NCI-H748 (cell line): Measurements from ENCODE around the gene ELAVL4.

Source experiments
- DNase-seq: peaks from one replicate; lab custom pipeline; 2025; ENCODE audit not compliant: unreplicated experiment; lab: John Stamatoyannopoulos, UW

Gene ELAVL4

GRCh38 chr1:50237056-50237455 is 128.3 kb downstream of the ELAVL4 start:
- no peak for DNase-seq

- DNase-seq, result no peak
Observed at GRCh38 chr1:50243939-50244338, 135.2 kb downstream of the ELAVL4 start.

DNA sequence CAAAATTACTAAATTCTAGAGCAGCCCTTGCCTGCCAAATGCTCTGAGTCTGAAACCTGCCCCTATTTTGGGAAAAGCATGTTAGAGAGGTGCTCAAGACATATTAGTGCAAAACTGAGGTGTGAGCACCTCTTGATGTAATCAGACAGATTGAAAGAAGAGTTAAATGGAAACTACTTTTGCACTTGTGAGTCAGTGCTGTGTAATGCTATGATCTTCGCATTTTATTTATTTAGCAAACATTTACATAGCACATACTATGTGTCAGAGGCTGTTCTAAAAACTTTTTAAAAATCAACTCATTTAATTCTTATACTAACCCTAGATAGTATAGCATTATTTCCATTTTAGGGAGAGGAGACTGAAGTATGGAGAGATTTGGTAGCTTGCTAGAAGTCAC is 138.1 kb downstream of the ELAVL4 start:
- DNase-seq, result no peak

GRCh38 chr1:50251702-50252101 is 143.0 kb downstream of the ELAVL4 start:
- DNase-seq, result peak; percentile 97

DNA sequence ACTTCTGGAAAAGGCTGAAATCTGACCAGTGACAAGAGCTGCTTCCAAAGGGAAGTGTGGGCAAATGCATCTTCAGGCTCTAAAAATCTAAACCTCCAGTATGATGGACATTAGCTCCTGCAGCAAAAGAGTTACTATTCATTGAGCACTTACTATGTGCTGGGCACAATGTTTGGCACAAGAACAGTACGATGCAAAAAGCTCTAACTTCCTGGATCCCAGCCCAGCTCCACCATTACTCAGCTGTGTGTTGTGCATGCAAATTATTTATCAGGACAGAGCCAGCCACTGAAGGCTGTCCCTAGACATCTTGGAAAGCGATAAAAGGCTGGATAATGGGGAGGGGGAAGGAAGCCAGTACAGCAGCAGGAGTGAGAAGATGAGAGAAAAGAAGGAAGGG is 143.5 kb downstream of the ELAVL4 start:
- DNase-seq, result no peak
